ENCODE data around the gene NEURL1B. TPM values are rescaled to one million over a fixed set of nuclear protein-coding genes. Genes with fewer than 3 reads are reported as not detected.

The NEURL1B gene
- total RNA-seq, 2 experiments from 2014 or later, result 0.32 to 0.57 TPM

DNA sequence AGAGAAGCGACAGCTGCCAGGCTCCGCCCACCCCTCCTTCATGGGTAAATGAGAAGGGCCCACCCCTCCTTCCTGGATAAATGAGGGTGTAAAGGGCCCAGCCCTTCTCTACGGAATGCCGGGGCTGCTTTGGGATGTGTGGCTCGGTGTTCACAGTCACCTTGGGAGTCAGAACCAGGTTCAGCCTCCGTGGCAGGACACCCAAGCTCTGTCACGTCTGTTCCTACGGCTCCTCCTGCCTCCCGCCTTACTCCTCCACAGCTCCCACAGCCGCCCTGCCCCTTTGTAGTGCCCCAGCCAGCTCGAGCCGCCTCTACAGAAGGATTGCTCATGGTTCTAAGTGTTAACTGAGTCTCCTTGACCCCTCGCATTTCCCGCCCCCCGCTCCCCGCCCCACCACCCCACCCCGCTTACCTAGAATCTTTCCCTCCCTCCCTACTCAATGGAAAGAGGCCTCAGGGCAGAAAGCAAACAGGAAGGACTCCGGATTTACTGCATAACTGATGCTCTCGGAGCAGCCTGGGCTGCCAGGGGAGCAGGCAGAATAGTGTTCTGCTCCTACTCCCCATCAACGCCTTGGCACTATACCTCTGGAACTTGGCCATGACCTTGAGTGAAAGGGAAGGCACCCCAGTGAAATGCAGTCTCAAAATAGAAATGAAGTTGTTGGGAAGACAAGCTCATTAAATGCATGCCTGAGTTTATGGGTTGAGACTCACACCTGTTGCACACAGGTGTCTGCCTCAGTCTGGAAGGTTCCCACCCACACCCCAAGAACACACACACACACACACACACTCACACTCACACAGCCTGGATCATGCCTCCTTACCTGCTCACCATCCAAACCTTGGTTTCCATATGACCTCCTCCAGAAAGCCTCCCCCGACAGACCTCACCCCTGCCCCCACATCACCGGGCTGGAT, 59.6 kb downstream of the NEURL1B start:
- Histone ChIP-seq H3K9me3 (ENCODE audit: low read length) (no peaks in the 10 kb centered on the region), H3K27ac (ENCODE audit: low read depth, low read length, poor library complexity, severe bottlenecking) (no peak overlapping the region), H3K4me1 (ENCODE audit: insufficient read depth, low read length, poor library complexity, severe bottlenecking) (peaks cover 7% of the 10 kb centered on the region), H3K36me3 (ENCODE audit: insufficient read depth, low read length) (no peaks in the 10 kb centered on the region), H3K9me2 (ENCODE audit: insufficient read depth, low read length) (no peaks in the 10 kb centered on the region), H3K4me3 (ENCODE audit: low read depth, low read length, poor library complexity, severe bottlenecking) (no peak overlapping the region), H3K4me2 (ENCODE audit: low read length) (no peak overlapping the region), H4K20me1 (ENCODE audit: insufficient read depth, low read length) (no peaks in the 10 kb centered on the region), H3K79me2 (ENCODE audit: insufficient read depth, low read depth, low read length) (no peaks in the 10 kb centered on the region), H2AFZ (ENCODE audit: low read length) (no peak overlapping the region)
- CTCF ChIA-PET (ENCODE audit: unreplicated experiment), result interaction anchor here (0.6 to 0.8 kb wide), 5 partner anchors 34 to 240 kb away, joined by 3 to 4 read pairs (median 3); no protein-coding TSS in a partner anchor
- TF ChIP-seq, protein P1, sequence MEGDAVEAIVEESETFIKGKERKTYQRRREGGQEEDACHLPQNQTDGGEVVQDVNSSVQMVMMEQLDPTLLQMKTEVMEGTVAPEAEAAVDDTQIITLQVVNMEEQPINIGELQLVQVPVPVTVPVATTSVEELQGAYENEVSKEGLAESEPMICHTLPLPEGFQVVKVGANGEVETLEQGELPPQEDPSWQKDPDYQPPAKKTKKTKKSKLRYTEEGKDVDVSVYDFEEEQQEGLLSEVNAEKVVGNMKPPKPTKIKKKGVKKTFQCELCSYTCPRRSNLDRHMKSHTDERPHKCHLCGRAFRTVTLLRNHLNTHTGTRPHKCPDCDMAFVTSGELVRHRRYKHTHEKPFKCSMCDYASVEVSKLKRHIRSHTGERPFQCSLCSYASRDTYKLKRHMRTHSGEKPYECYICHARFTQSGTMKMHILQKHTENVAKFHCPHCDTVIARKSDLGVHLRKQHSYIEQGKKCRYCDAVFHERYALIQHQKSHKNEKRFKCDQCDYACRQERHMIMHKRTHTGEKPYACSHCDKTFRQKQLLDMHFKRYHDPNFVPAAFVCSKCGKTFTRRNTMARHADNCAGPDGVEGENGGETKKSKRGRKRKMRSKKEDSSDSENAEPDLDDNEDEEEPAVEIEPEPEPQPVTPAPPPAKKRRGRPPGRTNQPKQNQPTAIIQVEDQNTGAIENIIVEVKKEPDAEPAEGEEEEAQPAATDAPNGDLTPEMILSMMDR (conservative IDR thresholded peaks at IDR 0.05; ENCODE audit: low read length), result no peak
- no peak for TF ChIP-seq EZH2phosphoT487 (IDR thresholded peaks at IDR 0.05; ENCODE audit: borderline replicate concordance, low read depth, low read length)
- intact Hi-C loops (cut with micrococcal nuclease; ENCODE audit: unreplicated experiment), result no loop called here
- no TSS peak for BruUV-seq (replicated peaks)
- POLR2A ChIA-PET, result no interaction called here
- no peak for DNase-seq (ENCODE audit: low spot score)

DNA sequence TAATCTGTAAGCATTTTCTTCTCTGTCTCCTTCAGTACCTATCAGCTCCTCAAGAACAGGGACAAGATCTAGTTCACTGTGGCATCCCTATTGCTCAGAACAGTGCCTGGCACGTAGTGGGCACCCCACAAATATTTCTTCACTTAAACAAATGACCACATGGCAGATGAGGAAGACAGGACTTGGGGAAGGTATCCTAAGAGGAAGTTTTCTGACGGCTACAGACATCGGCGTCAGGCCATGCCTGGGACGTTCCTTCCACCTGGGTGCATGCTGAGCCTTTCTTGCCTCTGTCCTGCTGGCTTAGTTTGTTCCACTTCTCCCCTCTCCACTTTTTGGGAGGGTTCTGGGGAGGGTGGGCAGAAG, 60.2 kb downstream of the NEURL1B start:
- no TSS peak for BruUV-seq (replicated peaks)
- Histone ChIP-seq H2AFZ (ENCODE audit: low read length) (no peak overlapping the region), H3K27ac (ENCODE audit: low read depth, low read length, poor library complexity, severe bottlenecking) (no peak overlapping the region), H4K20me1 (ENCODE audit: insufficient read depth, low read length) (no peaks in the 10 kb centered on the region), H3K79me2 (ENCODE audit: insufficient read depth, low read depth, low read length) (no peaks in the 10 kb centered on the region), H3K36me3 (ENCODE audit: insufficient read depth, low read length) (no peaks in the 10 kb centered on the region), H3K9me2 (ENCODE audit: insufficient read depth, low read length) (no peaks in the 10 kb centered on the region), H3K4me3 (ENCODE audit: low read depth, low read length, poor library complexity, severe bottlenecking) (no peak overlapping the region), H3K4me2 (ENCODE audit: low read length) (peak overlapping the region; percentile 14; the same call in 1 of the 2 replicates), H3K9me3 (ENCODE audit: low read length) (no peaks in the 10 kb centered on the region), H3K4me1 (ENCODE audit: insufficient read depth, low read length, poor library complexity, severe bottlenecking) (peaks cover 7% of the 10 kb centered on the region)
- POLR2A ChIA-PET, result no interaction called here
- no peak for DNase-seq (ENCODE audit: low spot score)
- no peak for TF ChIP-seq EZH2phosphoT487 (IDR thresholded peaks at IDR 0.05; ENCODE audit: borderline replicate concordance, low read depth, low read length)
- intact Hi-C loops (cut with micrococcal nuclease; ENCODE audit: unreplicated experiment), result no loop called here
- CTCF ChIA-PET (ENCODE audit: unreplicated experiment), result no interaction called here

DNA sequence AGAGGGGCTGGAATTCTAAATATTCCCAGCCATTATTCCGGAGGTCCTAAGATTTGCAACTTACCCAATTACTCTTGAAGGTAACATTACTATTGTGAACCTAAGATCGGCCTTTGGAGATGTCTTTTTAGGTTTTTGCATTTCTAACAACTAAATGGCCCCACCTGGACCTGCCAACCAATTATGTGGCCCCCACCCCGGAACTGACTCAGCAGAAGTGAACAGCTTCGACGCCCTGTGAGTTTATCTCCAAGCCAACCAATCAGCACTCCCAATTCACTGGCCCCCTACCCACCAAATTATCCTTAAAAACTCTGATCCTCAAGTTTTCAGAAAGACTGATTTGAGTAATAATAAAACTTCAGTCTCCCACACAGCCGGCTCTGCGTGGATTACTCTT, 62.9 kb downstream of the NEURL1B start:
- Histone ChIP-seq H3K4me1 (ENCODE audit: insufficient read depth, low read length, poor library complexity, severe bottlenecking) (peaks cover 7% of the 10 kb centered on the region), H3K27ac (ENCODE audit: low read depth, low read length, poor library complexity, severe bottlenecking) (no peak overlapping the region), H3K4me2 (ENCODE audit: low read length) (no peak overlapping the region), H3K4me3 (ENCODE audit: low read depth, low read length, poor library complexity, severe bottlenecking) (no peak overlapping the region), H3K36me3 (ENCODE audit: insufficient read depth, low read length) (no peaks in the 10 kb centered on the region), H2AFZ (ENCODE audit: low read length) (no peak overlapping the region), H3K9me3 (ENCODE audit: low read length) (no peaks in the 10 kb centered on the region), H4K20me1 (ENCODE audit: insufficient read depth, low read length) (no peaks in the 10 kb centered on the region), H3K9me2 (ENCODE audit: insufficient read depth, low read length) (no peaks in the 10 kb centered on the region), H3K79me2 (ENCODE audit: insufficient read depth, low read depth, low read length) (no peaks in the 10 kb centered on the region)
- ChIA-PET POLR2A (interaction anchor here (1.0 kb wide), 1 partner anchor 11 kb away, joined by 3 read pairs; no protein-coding TSS in a partner anchor), CTCF (ENCODE audit: unreplicated experiment) (no interaction called here)
- no TSS peak for BruUV-seq (replicated peaks)
- TF ChIP-seq, protein P1 (conservative IDR thresholded peaks at IDR 0.05; ENCODE audit: low read length), result no peak
- TF ChIP-seq EZH2phosphoT487 (IDR thresholded peaks at IDR 0.05; ENCODE audit: borderline replicate concordance, low read depth, low read length), result no peak
- intact Hi-C loops (cut with micrococcal nuclease; ENCODE audit: unreplicated experiment), result no loop called here
- DNase-seq (ENCODE audit: low spot score), result no peak
